ENCODE results near the gene MTG1. TPM values are rescaled to one million over a fixed set of nuclear protein-coding genes. Genes with fewer than 3 reads are reported as not detected.

Gene MTG1
- total and polyA plus RNA-seq, 2 experiments from 2014 or later = 22.8 to 50.7 TPM

GRCh38 chr10:133391761-133392518 is 2.0 kb upstream of the MTG1 start:
- Histone ChIP-seq H3K27me3 (replicated peaks; ENCODE audit: insufficient read depth) (no peaks in the 10 kb centered on the region), H3K9me2 (ENCODE audit: insufficient read depth) (no peaks in the 10 kb centered on the region), H3K4me2 (ENCODE audit: unreplicated experiment) (no peak overlapping the region), H4K20me1 (ENCODE audit: insufficient read depth) (no peaks in the 10 kb centered on the region), H2AFZ (no peak overlapping the region), H3K9ac (no peak overlapping the region), H3K4me3 (no peak overlapping the region), H3K27ac (no peak overlapping the region), H3K36me3 (ENCODE audit: low read depth) (no peaks in the 10 kb centered on the region), H3K79me2 (ENCODE audit: insufficient read depth) (peaks cover 28% of the 10 kb centered on the region), H3K9me3 (ENCODE audit: low read depth) (no peaks in the 10 kb centered on the region), H3K4me1 (ENCODE audit: insufficient read depth) (0 out of 2 replicates have a peak, but pooled peaks cover 9% of the 10 kb centered on the region), H3F3A (ENCODE audit: insufficient read depth) (no peaks in the 10 kb centered on the region)
- 84 to 86% methylated on average over 9 to 12 of the region's 12 CpGs for WGBS, 2 experiments (ENCODE audit: low coverage in 1 of 2, low lambda C conversion rate in 2 of 2, missing lambda C conversion rate in 2 of 2)
- no peak for DNase-seq
- in situ Hi-C loops (cut with MboI) = no loop called here
- TF ChIP-seq EZH2 (IDR thresholded peaks at IDR 0.05; ENCODE audit: insufficient read depth, poor library complexity, severe bottlenecking) = no peak
- TF ChIP-seq EZH2phosphoT487 (IDR thresholded peaks at IDR 0.05; ENCODE audit: insufficient read depth, low read depth) = no peak

GRCh38 chr10:133393401-133394063 is 425 bp upstream of the MTG1 start:
- peak overlapping the region; percentile 94 for H3K9ac ChIP-seq
- no peaks in the 10 kb centered on the region for H3F3A ChIP-seq (ENCODE audit: insufficient read depth)
- H3K9me2 ChIP-seq (ENCODE audit: insufficient read depth) = no peaks in the 10 kb centered on the region
- 0 out of 2 replicates have a peak, but pooled peaks cover 7% of the 10 kb centered on the region for H3K36me3 ChIP-seq (ENCODE audit: low read depth)
- peaks cover 44% of the 10 kb centered on the region for H3K79me2 ChIP-seq (ENCODE audit: insufficient read depth)
- H3K4me3 ChIP-seq = peak overlapping the region; percentile 92
- no peaks in the 10 kb centered on the region for H4K20me1 ChIP-seq (ENCODE audit: insufficient read depth)
- H3K27me3 ChIP-seq (replicated peaks; ENCODE audit: insufficient read depth) = no peaks in the 10 kb centered on the region
- H3K4me1 ChIP-seq (ENCODE audit: insufficient read depth) = 0 out of 2 replicates have a peak, but pooled peaks cover 9% of the 10 kb centered on the region
- TF ChIP-seq EZH2phosphoT487 (IDR thresholded peaks at IDR 0.05; ENCODE audit: insufficient read depth, low read depth) (no peak), EZH2 (IDR thresholded peaks at IDR 0.05; ENCODE audit: insufficient read depth, poor library complexity, severe bottlenecking) (no peak)
- no peaks in the 10 kb centered on the region for H3K9me3 ChIP-seq (ENCODE audit: low read depth)
- DNase-seq = no peak
- 34 to 35% methylated on average over 27 of the region's 27 CpGs for WGBS, 2 experiments (ENCODE audit: low coverage in 1 of 2, low lambda C conversion rate in 2 of 2, missing lambda C conversion rate in 2 of 2)
- peak overlapping the region; percentile 67 for H3K4me2 ChIP-seq (ENCODE audit: unreplicated experiment)
- peak overlapping the region; percentile 94 for H2AFZ ChIP-seq
- in situ Hi-C loops (cut with MboI) = no loop called here
- H3K27ac ChIP-seq = peak overlapping the region; percentile 70

- 14% methylated on average over 21 of the region's 21 CpGs for WGBS, 2 experiments (ENCODE audit: low coverage in 1 of 2, low lambda C conversion rate in 2 of 2, missing lambda C conversion rate in 2 of 2)
- in situ Hi-C loops (cut with MboI) = no loop called here
- peaks cover 49% of the 10 kb centered on the region for H3K79me2 ChIP-seq (ENCODE audit: insufficient read depth)
Measured at GRCh38 chr10:133394801-133395221, 854 bp downstream of the MTG1 start.

GRCh38 chr10:133396035-133396624 is 2.2 kb downstream of the MTG1 start:
- TF ChIP-seq EZH2 (IDR thresholded peaks at IDR 0.05; ENCODE audit: insufficient read depth, poor library complexity, severe bottlenecking) (no peak), EZH2phosphoT487 (IDR thresholded peaks at IDR 0.05; ENCODE audit: insufficient read depth, low read depth) (no peak)
- Histone ChIP-seq H3K9ac (no peak overlapping the region), H3F3A (ENCODE audit: insufficient read depth) (no peaks in the 10 kb centered on the region), H3K9me2 (ENCODE audit: insufficient read depth) (no peaks in the 10 kb centered on the region), H3K9me3 (ENCODE audit: low read depth) (no peaks in the 10 kb centered on the region), H3K79me2 (ENCODE audit: insufficient read depth) (peaks cover 59% of the 10 kb centered on the region), H4K20me1 (ENCODE audit: insufficient read depth) (no peaks in the 10 kb centered on the region), H3K4me2 (ENCODE audit: unreplicated experiment) (no peak overlapping the region), H3K4me1 (ENCODE audit: insufficient read depth) (0 out of 2 replicates have a peak, but pooled peaks cover 9% of the 10 kb centered on the region), H3K27me3 (replicated peaks; ENCODE audit: insufficient read depth) (no peaks in the 10 kb centered on the region), H3K27ac (no peak overlapping the region), H2AFZ (no peak overlapping the region), H3K4me3 (no peak overlapping the region), H3K36me3 (ENCODE audit: low read depth) (0 out of 2 replicates have a peak, but pooled peaks cover 7% of the 10 kb centered on the region)
- peak; percentile 30 for DNase-seq
- in situ Hi-C loops (cut with MboI) = no loop called here
- 96 to 98% methylated on average over 19 of the region's 19 CpGs for WGBS, 2 experiments (ENCODE audit: low coverage in 1 of 2, low lambda C conversion rate in 2 of 2, missing lambda C conversion rate in 2 of 2)

More at GRCh38 chr10:133394801-133395221, 854 bp downstream of the MTG1 start:
- H3K4me3 ChIP-seq = peak overlapping the region; percentile 92
- no peaks in the 10 kb centered on the region for H3F3A ChIP-seq (ENCODE audit: insufficient read depth)
- H3K27me3 ChIP-seq (replicated peaks; ENCODE audit: insufficient read depth) = no peaks in the 10 kb centered on the region
- peak overlapping the region; percentile 70 for H3K27ac ChIP-seq
- no peaks in the 10 kb centered on the region for H4K20me1 ChIP-seq (ENCODE audit: insufficient read depth)
- H3K9me2 ChIP-seq (ENCODE audit: insufficient read depth) = no peaks in the 10 kb centered on the region
- H3K4me1 ChIP-seq (ENCODE audit: insufficient read depth) = 0 out of 2 replicates have a peak, but pooled peaks cover 9% of the 10 kb centered on the region
- peak overlapping the region; percentile 94 for H2AFZ ChIP-seq
- peak; percentile 37 for DNase-seq
- peak overlapping the region; percentile 94 for H3K9ac ChIP-seq
- TF ChIP-seq EZH2 (IDR thresholded peaks at IDR 0.05; ENCODE audit: insufficient read depth, poor library complexity, severe bottlenecking) = no peak
- no peak for TF ChIP-seq EZH2phosphoT487 (IDR thresholded peaks at IDR 0.05; ENCODE audit: insufficient read depth, low read depth)
- no peaks in the 10 kb centered on the region for H3K9me3 ChIP-seq (ENCODE audit: low read depth)
- 0 out of 2 replicates have a peak, but pooled peaks cover 7% of the 10 kb centered on the region for H3K36me3 ChIP-seq (ENCODE audit: low read depth)
- peak overlapping the region; percentile 84 for H3K4me2 ChIP-seq (ENCODE audit: unreplicated experiment)

Data from GM23248 (cell line).